MM.1S (cell line): ENCODE results near the gene TRAFD1.

Experiments
- DNase-seq: peaks from one replicate; pipeline ENCODE4 v3.0.0-alpha.2; 2015
- H2AFZ ChIP-seq: fragments of 300-600 bp; sonication (generic); 2 replicates; pipeline ENCODE4 v1.6.0; 2016; ENCODE audit warnings: antibody characterized with exemption, low read length
- H3F3A ChIP-seq: fragments of 300-600 bp; sonication (generic); 2 replicates; pipeline ENCODE4 v1.6.1; 2016; ENCODE audit warnings: mild to moderate bottlenecking, antibody characterized with exemption, low read length, moderate library complexity, mixed read lengths; ENCODE audit not compliant: insufficient read depth
- H3K27ac ChIP-seq: fragments of 300-600 bp; sonication (generic); 2 replicates; pipeline ENCODE4 v1.5.1; 2016; ENCODE audit warnings: mild to moderate bottlenecking, low read length
- H3K27me3 ChIP-seq: fragments of 300-600 bp; sonication (generic); replicated peaks from 2 replicates; pipeline ENCODE4 v1.6.0; 2016; ENCODE audit warnings: low read length; ENCODE audit not compliant: insufficient read depth
- H3K36me3 ChIP-seq: fragments of 300-600 bp; sonication (generic); replicated peaks from 2 replicates; pipeline ENCODE4 v1.6.1; 2016; ENCODE audit warnings: mild to moderate bottlenecking, low read length, mixed read lengths; ENCODE audit not compliant: insufficient read depth
- H3K4me1 ChIP-seq: fragments of 300-600 bp; sonication (generic); 2 replicates; pipeline ENCODE4 v1.6.1; 2016; ENCODE audit warnings: low read length, mixed read lengths
- H3K4me2 ChIP-seq: fragments of 300-600 bp; sonication (generic); 2 replicates; pipeline ENCODE4 v1.6.0; 2016; ENCODE audit warnings: low read depth, low read length
- H3K4me3 ChIP-seq: fragments of 300-600 bp; sonication (generic); 2 replicates; pipeline ENCODE4 v1.5.1; 2016; ENCODE audit warnings: low read length, mixed read lengths
- H3K79me2 ChIP-seq: fragments of 300-600 bp; sonication (generic); 2 replicates; pipeline ENCODE4 v1.6.1; 2016; ENCODE audit warnings: mixed run types, low read length, mixed read lengths
- H3K9ac ChIP-seq: fragments of 300-600 bp; sonication (generic); 2 replicates; pipeline ENCODE4 v1.6.1; 2016; ENCODE audit warnings: low read length, mixed read lengths
- H3K9me2 ChIP-seq: fragments of 300-600 bp; sonication (generic); replicated peaks from 2 replicates; pipeline ENCODE4 v1.6.1; 2016; ENCODE audit warnings: mild to moderate bottlenecking, low read length, mixed read lengths; ENCODE audit not compliant: insufficient read depth
- H3K9me3 ChIP-seq: fragments of 300-600 bp; sonication (generic); replicated peaks from 2 replicates; pipeline ENCODE4 v1.6.1; 2016; ENCODE audit warnings: mild to moderate bottlenecking, low read length, mixed read lengths; ENCODE audit not compliant: insufficient read depth
- H4K20me1 ChIP-seq: fragments of 300-600 bp; sonication (generic); 2 replicates; pipeline ENCODE4 v1.6.1; 2016; ENCODE audit warnings: mild to moderate bottlenecking, low read length, moderate library complexity, mixed read lengths; ENCODE audit not compliant: insufficient read depth
- CTCF ChIP-seq: fragments of 300-600 bp; sonication (generic); IDR thresholded peaks from 2 replicates; pipeline ENCODE4 v1.5.1; 2016; ENCODE audit warnings: antibody characterized with exemption, low read length, mixed read lengths
- EZH2 ChIP-seq: fragments of 300-600 bp; sonication (generic); optimal IDR thresholded peaks from 2 replicates; pipeline ENCODE3; 2017; ENCODE audit warnings: low read depth, mild to moderate bottlenecking, antibody characterized with exemption, low read length, mixed read lengths
- EZH2phosphoT487 ChIP-seq: fragments of 300-600 bp; sonication (generic); IDR thresholded peaks from 2 replicates; pipeline ENCODE4 v1.6.1; 2018; ENCODE audit warnings: antibody characterized with exemption, low read length

Gene TRAFD1

DNA sequence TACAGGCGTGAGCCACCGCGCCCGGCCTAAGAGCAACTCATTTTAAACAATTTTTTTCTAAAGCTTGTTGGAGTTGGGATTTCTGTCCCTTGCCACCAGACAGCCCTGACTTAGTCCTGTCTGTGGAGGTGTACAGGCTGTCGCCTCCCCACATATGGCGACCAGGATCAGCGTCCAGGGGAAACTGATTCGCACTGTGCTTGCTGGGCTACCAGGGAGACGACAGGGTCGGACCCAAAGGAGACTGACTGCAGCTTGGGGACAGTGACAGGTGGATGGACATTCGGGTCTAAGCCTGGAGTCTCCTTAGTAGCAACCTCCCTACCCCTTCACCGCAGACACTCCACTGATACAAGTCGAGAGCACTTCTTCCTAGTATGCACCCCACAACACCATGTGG lies 40.3 kb downstream of the TRAFD1 start:
- no peaks in the 10 kb centered on the region for H3K9me3 ChIP-seq
- no peak for DNase-seq
- no peaks in the 10 kb centered on the region for H3F3A ChIP-seq
- H3K9ac ChIP-seq, result no peak overlapping the region
- H3K27me3 ChIP-seq, result no peaks in the 10 kb centered on the region
- H2AFZ ChIP-seq, result no peak overlapping the region
- no peaks in the 10 kb centered on the region for H3K9me2 ChIP-seq
- H3K36me3 ChIP-seq, result no peaks in the 10 kb centered on the region
- no peaks in the 10 kb centered on the region for H3K79me2 ChIP-seq
- no peak overlapping the region for H3K4me2 ChIP-seq
- no peaks in the 10 kb centered on the region for H3K4me1 ChIP-seq
- H3K4me3 ChIP-seq, result no peak overlapping the region
- no peaks in the 10 kb centered on the region for H4K20me1 ChIP-seq
- TF ChIP-seq EZH2 (no peak), CTCF (no peak), EZH2phosphoT487 (no peak)
- H3K27ac ChIP-seq, result no peak overlapping the region

DNA sequence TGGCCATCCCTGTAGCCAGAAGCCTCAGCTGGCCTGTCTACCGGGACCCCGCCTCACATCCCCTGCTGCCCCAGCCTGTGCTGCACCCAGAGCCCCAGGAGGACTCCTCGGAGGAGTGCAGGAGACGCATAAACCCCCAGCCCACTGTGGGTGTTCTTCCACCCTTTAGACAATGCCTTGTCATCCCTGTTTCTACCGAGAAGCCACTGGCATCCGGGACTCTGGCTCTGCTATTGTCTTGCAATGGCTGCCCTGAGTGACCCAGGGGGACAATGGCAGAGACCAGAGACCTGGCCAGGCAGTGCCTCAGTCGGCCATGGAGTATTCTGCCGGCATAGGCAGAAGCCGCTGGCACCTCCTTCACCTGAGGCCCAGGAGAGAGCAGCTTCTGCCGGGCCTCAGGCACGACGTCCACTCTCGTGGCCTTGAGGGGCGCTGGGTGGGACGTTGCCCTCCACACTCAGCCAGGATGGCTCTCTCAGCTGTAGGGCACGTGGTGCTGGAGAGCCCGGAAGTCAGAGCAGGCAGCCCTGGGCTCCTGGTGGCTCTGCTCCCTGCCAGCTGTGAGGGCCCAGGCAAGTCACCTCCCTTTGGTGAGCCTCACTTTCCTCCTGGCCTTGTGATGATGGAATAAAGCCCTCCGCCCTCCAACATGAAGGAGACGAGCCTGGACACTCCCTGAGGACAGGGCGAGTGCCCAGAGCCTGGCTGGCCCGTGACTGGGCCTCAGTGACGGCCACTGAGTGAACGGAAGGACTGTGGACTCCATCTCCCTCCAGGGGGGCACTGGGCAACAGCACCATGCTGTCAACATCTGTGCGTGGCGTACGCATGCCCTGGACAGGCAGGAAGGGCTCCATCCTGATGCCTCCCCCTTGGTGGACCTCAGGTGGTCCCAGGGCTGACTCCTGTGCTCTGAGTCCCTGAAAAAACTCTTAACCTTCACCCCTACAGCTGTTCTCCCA lies 41.0 kb downstream of the TRAFD1 start:
- no peak overlapping the region for H3K4me3 ChIP-seq
- no peaks in the 10 kb centered on the region for H3K4me1 ChIP-seq
- H3K36me3 ChIP-seq, result no peaks in the 10 kb centered on the region
- TF ChIP-seq EZH2phosphoT487, result no peak
- TF ChIP-seq EZH2, result no peak
- TF ChIP-seq CTCF, result no peak
- H3F3A ChIP-seq, result no peaks in the 10 kb centered on the region
- H3K27me3 ChIP-seq, result no peaks in the 10 kb centered on the region
- no peak for DNase-seq
- H2AFZ ChIP-seq, result no peak overlapping the region
- H3K9me2 ChIP-seq, result no peaks in the 10 kb centered on the region
- H3K9ac ChIP-seq, result no peak overlapping the region
- H3K9me3 ChIP-seq, result no peaks in the 10 kb centered on the region
- no peak overlapping the region for H3K4me2 ChIP-seq
- H4K20me1 ChIP-seq, result no peaks in the 10 kb centered on the region
- no peaks in the 10 kb centered on the region for H3K79me2 ChIP-seq
- no peak overlapping the region for H3K27ac ChIP-seq

GRCh38 chr12:112167031-112167461 lies 41.7 kb downstream of the TRAFD1 start:
- TF ChIP-seq EZH2 (no peak), EZH2phosphoT487 (no peak), CTCF (no peak)
- H3K27ac ChIP-seq, result no peak overlapping the region
- no peaks in the 10 kb centered on the region for H3K4me1 ChIP-seq
- no peaks in the 10 kb centered on the region for H3K9me2 ChIP-seq
- H3K4me2 ChIP-seq, result no peak overlapping the region
- no peaks in the 10 kb centered on the region for H3K9me3 ChIP-seq
- H3K9ac ChIP-seq, result no peak overlapping the region
- H3K27me3 ChIP-seq, result no peaks in the 10 kb centered on the region
- no peaks in the 10 kb centered on the region for H3F3A ChIP-seq
- no peak overlapping the region for H3K4me3 ChIP-seq
- H3K79me2 ChIP-seq, result no peaks in the 10 kb centered on the region
- no peaks in the 10 kb centered on the region for H3K36me3 ChIP-seq
- no peak overlapping the region for H2AFZ ChIP-seq
- no peak for DNase-seq
- H4K20me1 ChIP-seq, result no peaks in the 10 kb centered on the region
